GM23338 (cell line): ENCODE results near the gene OR5AU1.

Experiments used
- CREB1 ChIP-seq: fragments of 250-450 bp; sonication (Bioruptor Pico); IDR thresholded peaks from 2 replicates; pipeline ENCODE4 v1.5.0; 2020; ENCODE audit warnings: low read depth, mild to moderate bottlenecking, moderate library complexity
- EZH2 ChIP-seq: fragments of 200-600 bp; sonication (generic); IDR thresholded peaks from one replicate; pipeline ENCODE4 v1.8.0; 2017; ENCODE audit warnings: antibody characterized with exemption, mild to moderate bottlenecking, low read depth; ENCODE audit not compliant: unreplicated experiment
- EZH2phosphoT487 ChIP-seq: fragments of 200-600 bp; sonication (generic); IDR thresholded peaks from one replicate; pipeline ENCODE4 v1.8.1; 2018; ENCODE audit warnings: antibody characterized with exemption; ENCODE audit not compliant: unreplicated experiment
- JUNB ChIP-seq: IDR thresholded peaks from one replicate; pipeline ENCODE4 v1.6.1; 2016; ENCODE audit warnings: antibody characterized with exemption; ENCODE audit not compliant: unreplicated experiment
- NANOG ChIP-seq: IDR thresholded peaks from 2 replicates; pipeline ENCODE4 v1.6.1; 2016; ENCODE audit warnings: antibody characterized with exemption, borderline replicate concordance
- POLR2AphosphoS5 ChIP-seq: IDR thresholded peaks from 2 replicates; pipeline ENCODE4 v1.6.1; 2016; ENCODE audit warnings: antibody characterized with exemption, low read depth
- STAT1 ChIP-seq: IDR thresholded peaks from one replicate; pipeline ENCODE4 v1.6.1; 2016; ENCODE audit warnings: antibody characterized with exemption; ENCODE audit not compliant: unreplicated experiment
- ZNF114 ChIP-seq: fragments of 250-450 bp; sonication (Bioruptor Pico); IDR thresholded peaks from 2 replicates; pipeline ENCODE4 v1.5.0; 2020; ENCODE audit warnings: mild to moderate bottlenecking, moderate library complexity
- ZNF331 ChIP-seq: fragments of 250-450 bp; sonication (Bioruptor Pico); IDR thresholded peaks from 2 replicates; pipeline ENCODE4 v1.5.0; 2020; ENCODE audit warnings: low read depth, mild to moderate bottlenecking, moderate library complexity
- TF ChIP-seq, protein P1 (sequence below), 2 experiments: fragments of 200-600 bp in 1 of 2; sonication (generic) in 1 of 2; conservative IDR thresholded peaks; 2 replicates each; pipeline versions ENCODE4 v1.5.1 to v1.6.1; 2016 to 2017; ENCODE audit warnings: antibody characterized with exemption in 2 of 2, low read depth in 2 of 2, mild to moderate bottlenecking in 2 of 2, moderate library complexity in 1 of 2
- TF ChIP-seq, protein P2 (sequence below): IDR thresholded peaks from one replicate; pipeline ENCODE4 v1.6.1; 2018; ENCODE audit warnings: antibody characterized with exemption; ENCODE audit not compliant: unreplicated experiment
- TF ChIP-seq, protein P3 (sequence below): IDR thresholded peaks from 2 replicates; pipeline ENCODE4 v1.6.1; 2016; ENCODE audit warnings: antibody characterized with exemption
- TF ChIP-seq, protein P4 (sequence below): fragments of 250-450 bp; sonication (Bioruptor Pico); IDR thresholded peaks from 2 replicates; pipeline ENCODE4 v1.5.0; 2020; ENCODE audit warnings: mild to moderate bottlenecking, moderate library complexity

DNA sequence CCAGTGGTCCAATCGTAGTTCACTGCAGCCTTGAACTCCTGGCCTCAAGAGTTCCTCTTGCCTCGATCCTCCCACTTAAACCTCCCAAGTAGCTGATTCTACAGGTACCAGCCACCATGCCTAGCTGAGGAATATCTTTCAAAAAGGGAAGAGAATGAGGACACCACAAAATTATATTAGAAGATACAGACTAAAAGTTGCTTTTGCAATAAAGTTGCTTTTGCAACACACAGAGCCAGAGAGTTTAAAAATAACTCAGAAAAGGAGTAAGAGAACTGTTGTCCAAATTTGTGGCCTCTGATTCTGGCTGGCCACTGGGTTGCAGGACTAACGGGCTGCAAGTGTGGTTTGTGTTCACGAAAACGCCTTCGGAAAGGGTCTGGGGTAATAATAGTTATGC, 35.2 kb downstream of the OR5AU1 start:
- TF ChIP-seq POLR2AphosphoS5 (no peak), EZH2 (no peak), JUNB (no peak), CREB1 (CRISPR knock-in tag) (no peak), EZH2phosphoT487 (no peak), ZNF114 (CRISPR knock-in tag) (no peak), NANOG (no peak), STAT1 (no peak), ZNF331 (CRISPR knock-in tag) (no peak)
- TF ChIP-seq, protein P1, sequence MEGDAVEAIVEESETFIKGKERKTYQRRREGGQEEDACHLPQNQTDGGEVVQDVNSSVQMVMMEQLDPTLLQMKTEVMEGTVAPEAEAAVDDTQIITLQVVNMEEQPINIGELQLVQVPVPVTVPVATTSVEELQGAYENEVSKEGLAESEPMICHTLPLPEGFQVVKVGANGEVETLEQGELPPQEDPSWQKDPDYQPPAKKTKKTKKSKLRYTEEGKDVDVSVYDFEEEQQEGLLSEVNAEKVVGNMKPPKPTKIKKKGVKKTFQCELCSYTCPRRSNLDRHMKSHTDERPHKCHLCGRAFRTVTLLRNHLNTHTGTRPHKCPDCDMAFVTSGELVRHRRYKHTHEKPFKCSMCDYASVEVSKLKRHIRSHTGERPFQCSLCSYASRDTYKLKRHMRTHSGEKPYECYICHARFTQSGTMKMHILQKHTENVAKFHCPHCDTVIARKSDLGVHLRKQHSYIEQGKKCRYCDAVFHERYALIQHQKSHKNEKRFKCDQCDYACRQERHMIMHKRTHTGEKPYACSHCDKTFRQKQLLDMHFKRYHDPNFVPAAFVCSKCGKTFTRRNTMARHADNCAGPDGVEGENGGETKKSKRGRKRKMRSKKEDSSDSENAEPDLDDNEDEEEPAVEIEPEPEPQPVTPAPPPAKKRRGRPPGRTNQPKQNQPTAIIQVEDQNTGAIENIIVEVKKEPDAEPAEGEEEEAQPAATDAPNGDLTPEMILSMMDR (conservative IDR thresholded peaks at IDR 0.05; ENCODE audit: low read depth in 2 of 2): no peak
- TF ChIP-seq, protein P2, sequence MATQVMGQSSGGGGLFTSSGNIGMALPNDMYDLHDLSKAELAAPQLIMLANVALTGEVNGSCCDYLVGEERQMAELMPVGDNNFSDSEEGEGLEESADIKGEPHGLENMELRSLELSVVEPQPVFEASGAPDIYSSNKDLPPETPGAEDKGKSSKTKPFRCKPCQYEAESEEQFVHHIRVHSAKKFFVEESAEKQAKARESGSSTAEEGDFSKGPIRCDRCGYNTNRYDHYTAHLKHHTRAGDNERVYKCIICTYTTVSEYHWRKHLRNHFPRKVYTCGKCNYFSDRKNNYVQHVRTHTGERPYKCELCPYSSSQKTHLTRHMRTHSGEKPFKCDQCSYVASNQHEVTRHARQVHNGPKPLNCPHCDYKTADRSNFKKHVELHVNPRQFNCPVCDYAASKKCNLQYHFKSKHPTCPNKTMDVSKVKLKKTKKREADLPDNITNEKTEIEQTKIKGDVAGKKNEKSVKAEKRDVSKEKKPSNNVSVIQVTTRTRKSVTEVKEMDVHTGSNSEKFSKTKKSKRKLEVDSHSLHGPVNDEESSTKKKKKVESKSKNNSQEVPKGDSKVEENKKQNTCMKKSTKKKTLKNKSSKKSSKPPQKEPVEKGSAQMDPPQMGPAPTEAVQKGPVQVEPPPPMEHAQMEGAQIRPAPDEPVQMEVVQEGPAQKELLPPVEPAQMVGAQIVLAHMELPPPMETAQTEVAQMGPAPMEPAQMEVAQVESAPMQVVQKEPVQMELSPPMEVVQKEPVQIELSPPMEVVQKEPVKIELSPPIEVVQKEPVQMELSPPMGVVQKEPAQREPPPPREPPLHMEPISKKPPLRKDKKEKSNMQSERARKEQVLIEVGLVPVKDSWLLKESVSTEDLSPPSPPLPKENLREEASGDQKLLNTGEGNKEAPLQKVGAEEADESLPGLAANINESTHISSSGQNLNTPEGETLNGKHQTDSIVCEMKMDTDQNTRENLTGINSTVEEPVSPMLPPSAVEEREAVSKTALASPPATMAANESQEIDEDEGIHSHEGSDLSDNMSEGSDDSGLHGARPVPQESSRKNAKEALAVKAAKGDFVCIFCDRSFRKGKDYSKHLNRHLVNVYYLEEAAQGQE: no peak
- TF ChIP-seq, protein P3, sequence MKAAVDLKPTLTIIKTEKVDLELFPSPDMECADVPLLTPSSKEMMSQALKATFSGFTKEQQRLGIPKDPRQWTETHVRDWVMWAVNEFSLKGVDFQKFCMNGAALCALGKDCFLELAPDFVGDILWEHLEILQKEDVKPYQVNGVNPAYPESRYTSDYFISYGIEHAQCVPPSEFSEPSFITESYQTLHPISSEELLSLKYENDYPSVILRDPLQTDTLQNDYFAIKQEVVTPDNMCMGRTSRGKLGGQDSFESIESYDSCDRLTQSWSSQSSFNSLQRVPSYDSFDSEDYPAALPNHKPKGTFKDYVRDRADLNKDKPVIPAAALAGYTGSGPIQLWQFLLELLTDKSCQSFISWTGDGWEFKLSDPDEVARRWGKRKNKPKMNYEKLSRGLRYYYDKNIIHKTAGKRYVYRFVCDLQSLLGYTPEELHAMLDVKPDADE: no peak
- TF ChIP-seq, protein P4, sequence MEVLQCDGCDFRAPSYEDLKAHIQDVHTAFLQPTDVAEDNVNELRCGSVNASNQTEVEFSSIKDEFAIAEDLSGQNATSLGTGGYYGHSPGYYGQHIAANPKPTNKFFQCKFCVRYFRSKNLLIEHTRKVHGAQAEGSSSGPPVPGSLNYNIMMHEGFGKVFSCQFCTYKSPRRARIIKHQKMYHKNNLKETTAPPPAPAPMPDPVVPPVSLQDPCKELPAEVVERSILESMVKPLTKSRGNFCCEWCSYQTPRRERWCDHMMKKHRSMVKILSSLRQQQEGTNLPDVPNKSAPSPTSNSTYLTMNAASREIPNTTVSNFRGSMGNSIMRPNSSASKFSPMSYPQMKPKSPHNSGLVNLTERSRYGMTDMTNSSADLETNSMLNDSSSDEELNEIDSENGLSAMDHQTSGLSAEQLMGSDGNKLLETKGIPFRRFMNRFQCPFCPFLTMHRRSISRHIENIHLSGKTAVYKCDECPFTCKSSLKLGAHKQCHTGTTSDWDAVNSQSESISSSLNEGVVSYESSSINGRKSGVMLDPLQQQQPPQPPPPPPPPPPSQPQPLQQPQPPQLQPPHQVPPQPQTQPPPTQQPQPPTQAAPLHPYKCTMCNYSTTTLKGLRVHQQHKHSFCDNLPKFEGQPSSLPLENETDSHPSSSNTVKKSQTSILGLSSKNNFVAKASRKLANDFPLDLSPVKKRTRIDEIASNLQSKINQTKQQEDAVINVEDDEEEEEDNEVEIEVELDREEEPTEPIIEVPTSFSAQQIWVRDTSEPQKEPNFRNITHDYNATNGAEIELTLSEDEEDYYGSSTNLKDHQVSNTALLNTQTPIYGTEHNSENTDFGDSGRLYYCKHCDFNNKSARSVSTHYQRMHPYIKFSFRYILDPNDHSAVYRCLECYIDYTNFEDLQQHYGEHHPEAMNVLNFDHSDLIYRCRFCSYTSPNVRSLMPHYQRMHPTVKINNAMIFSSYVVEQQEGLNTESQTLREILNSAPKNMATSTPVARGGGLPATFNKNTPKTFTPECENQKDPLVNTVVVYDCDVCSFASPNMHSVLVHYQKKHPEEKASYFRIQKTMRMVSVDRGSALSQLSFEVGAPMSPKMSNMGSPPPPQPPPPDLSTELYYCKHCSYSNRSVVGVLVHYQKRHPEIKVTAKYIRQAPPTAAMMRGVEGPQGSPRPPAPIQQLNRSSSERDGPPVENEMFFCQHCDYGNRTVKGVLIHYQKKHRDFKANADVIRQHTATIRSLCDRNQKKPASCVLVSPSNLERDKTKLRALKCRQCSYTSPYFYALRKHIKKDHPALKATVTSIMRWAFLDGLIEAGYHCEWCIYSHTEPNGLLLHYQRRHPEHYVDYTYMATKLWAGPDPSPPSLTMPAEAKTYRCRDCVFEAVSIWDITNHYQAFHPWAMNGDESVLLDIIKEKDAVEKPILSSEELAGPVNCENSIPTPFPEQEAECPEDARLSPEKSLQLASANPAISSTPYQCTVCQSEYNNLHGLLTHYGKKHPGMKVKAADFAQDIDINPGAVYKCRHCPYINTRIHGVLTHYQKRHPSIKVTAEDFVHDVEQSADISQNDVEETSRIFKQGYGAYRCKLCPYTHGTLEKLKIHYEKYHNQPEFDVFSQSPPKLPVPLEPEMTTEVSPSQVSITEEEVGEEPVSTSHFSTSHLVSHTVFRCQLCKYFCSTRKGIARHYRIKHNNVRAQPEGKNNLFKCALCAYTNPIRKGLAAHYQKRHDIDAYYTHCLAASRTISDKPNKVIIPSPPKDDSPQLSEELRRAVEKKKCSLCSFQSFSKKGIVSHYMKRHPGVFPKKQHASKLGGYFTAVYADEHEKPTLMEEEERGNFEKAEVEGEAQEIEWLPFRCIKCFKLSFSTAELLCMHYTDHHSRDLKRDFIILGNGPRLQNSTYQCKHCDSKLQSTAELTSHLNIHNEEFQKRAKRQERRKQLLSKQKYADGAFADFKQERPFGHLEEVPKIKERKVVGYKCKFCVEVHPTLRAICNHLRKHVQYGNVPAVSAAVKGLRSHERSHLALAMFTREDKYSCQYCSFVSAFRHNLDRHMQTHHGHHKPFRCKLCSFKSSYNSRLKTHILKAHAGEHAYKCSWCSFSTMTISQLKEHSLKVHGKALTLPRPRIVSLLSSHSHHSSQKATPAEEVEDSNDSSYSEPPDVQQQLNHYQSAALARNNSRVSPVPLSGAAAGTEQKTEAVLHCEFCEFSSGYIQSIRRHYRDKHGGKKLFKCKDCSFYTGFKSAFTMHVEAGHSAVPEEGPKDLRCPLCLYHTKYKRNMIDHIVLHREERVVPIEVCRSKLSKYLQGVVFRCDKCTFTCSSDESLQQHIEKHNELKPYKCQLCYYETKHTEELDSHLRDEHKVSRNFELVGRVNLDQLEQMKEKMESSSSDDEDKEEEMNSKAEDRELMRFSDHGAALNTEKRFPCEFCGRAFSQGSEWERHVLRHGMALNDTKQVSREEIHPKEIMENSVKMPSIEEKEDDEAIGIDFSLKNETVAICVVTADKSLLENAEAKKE: no peak
